ENCODE results near the gene CENPH.
A peak's percentile ranks its signal among the peaks of the same experiment; 100 is the strongest.

Gene CENPH

DNA sequence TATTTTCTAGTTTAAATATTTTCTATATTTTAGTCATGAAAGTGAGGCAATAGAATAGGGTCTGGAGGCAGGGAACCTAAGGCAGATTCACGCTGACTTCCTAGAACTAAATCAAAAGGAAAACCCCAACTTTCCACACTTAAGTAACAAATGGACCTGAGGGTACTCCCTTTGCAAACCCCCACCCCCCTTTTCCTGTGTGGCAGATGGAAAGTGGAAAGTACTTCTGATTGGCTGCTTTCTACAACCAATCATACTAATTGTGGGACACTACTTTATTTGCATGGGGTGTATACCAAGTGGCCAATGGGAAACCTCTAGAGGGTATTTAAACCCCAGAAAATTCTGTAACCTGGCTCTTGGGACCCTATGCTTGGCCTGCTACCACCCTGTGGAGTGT, 4.8 kb upstream of the CENPH start:
- DNase-seq (ENCODE audit: low spot score), result no peak
- TF ChIP-seq, protein P1, sequence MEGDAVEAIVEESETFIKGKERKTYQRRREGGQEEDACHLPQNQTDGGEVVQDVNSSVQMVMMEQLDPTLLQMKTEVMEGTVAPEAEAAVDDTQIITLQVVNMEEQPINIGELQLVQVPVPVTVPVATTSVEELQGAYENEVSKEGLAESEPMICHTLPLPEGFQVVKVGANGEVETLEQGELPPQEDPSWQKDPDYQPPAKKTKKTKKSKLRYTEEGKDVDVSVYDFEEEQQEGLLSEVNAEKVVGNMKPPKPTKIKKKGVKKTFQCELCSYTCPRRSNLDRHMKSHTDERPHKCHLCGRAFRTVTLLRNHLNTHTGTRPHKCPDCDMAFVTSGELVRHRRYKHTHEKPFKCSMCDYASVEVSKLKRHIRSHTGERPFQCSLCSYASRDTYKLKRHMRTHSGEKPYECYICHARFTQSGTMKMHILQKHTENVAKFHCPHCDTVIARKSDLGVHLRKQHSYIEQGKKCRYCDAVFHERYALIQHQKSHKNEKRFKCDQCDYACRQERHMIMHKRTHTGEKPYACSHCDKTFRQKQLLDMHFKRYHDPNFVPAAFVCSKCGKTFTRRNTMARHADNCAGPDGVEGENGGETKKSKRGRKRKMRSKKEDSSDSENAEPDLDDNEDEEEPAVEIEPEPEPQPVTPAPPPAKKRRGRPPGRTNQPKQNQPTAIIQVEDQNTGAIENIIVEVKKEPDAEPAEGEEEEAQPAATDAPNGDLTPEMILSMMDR (IDR thresholded peaks at IDR 0.05; ENCODE audit: poor library complexity, severe bottlenecking), result no peak
- Histone ChIP-seq H3K4me3 (ENCODE audit: severe bottlenecking) (no peak overlapping the region), H3K27ac (ENCODE audit: poor library complexity, severe bottlenecking) (no peak overlapping the region), H3K4me1 (ENCODE audit: insufficient read depth, poor library complexity, severe bottlenecking) (no peaks in the 10 kb centered on the region), H3K27me3 (ENCODE audit: insufficient read depth, poor library complexity, severe bottlenecking) (no peaks in the 10 kb centered on the region), H3K36me3 (ENCODE audit: low read depth) (no peaks in the 10 kb centered on the region), H3K9me3 (ENCODE audit: severe bottlenecking) (no peaks in the 10 kb centered on the region)
- no peak for ATAC-seq (ENCODE audit: low read depth)

DNA sequence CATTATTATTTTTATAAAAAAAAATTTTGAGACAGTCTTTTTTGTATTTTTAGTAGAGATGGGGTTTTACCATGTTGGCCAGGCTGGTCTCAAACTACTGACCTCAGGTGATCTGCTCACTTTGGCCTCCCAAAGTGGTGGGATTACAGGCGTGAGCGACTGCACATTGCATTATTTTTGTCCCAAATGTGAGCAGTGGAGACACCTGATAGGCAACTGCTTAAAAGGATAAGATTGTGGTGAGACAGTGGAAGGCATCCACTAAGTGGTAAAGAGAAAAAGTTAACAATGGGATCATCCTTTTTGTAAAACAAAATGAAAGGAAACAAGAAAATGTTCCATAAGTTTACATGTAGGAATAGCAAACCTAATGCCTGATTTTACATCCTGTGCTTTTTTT, 2.0 kb upstream of the CENPH start:
- ATAC-seq (ENCODE audit: low read depth) (no peak), DNase-seq (ENCODE audit: low spot score) (no peak)
- no peak overlapping the region for H3K27ac ChIP-seq (ENCODE audit: poor library complexity, severe bottlenecking)
- peaks cover 10% of the 10 kb centered on the region for H3K36me3 ChIP-seq (ENCODE audit: low read depth)
- TF ChIP-seq, protein P1 (IDR thresholded peaks at IDR 0.05; ENCODE audit: poor library complexity, severe bottlenecking), result no peak
- no peaks in the 10 kb centered on the region for H3K27me3 ChIP-seq (ENCODE audit: insufficient read depth, poor library complexity, severe bottlenecking)
- H3K4me1 ChIP-seq (ENCODE audit: insufficient read depth, poor library complexity, severe bottlenecking), result no peaks in the 10 kb centered on the region
- no peak overlapping the region for H3K4me3 ChIP-seq (ENCODE audit: severe bottlenecking)
- no peaks in the 10 kb centered on the region for H3K9me3 ChIP-seq (ENCODE audit: severe bottlenecking)

- Histone ChIP-seq H3K9me3 (ENCODE audit: severe bottlenecking) (no peaks in the 10 kb centered on the region), H3K27me3 (ENCODE audit: insufficient read depth, poor library complexity, severe bottlenecking) (no peaks in the 10 kb centered on the region), H3K27ac (ENCODE audit: poor library complexity, severe bottlenecking) (peak overlapping the region; percentile 66), H3K4me1 (ENCODE audit: insufficient read depth, poor library complexity, severe bottlenecking) (no peaks in the 10 kb centered on the region), H3K36me3 (ENCODE audit: low read depth) (peaks cover 25% of the 10 kb centered on the region), H3K4me3 (ENCODE audit: severe bottlenecking) (peak overlapping the region; percentile 78)
- TF ChIP-seq, protein P1 (IDR thresholded peaks at IDR 0.05; ENCODE audit: poor library complexity, severe bottlenecking), result no peak
- ATAC-seq (ENCODE audit: low read depth) (0 out of 3 replicates have a peak, but pooled peaks have one; percentile 1), DNase-seq (ENCODE audit: low spot score) (no peak)
Measured at GRCh38 chr5:69188811-69189161, 597 bp upstream of the CENPH start.

DNA sequence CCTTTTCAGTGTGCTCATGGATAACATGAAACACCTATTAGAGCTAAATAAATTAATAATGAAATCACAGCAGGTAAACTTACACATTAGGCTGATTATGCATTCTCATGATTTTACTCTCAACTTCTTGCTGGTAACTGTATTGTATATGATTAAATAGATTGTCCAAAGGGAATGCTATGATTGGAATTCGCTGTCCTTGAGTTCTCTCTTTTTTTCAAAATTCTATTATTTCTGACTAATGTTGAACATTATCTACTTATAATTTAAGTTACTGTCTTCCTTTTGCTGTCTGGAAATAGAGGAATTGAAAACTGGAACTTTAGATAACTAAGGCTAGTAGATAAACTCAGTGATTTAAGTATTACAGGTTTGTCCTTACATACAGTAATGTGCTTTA, 13.1 kb downstream of the CENPH start:
- H3K36me3 ChIP-seq (ENCODE audit: low read depth), result peaks cover 72% of the 10 kb centered on the region
- TF ChIP-seq, protein P1 (IDR thresholded peaks at IDR 0.05; ENCODE audit: poor library complexity, severe bottlenecking), result no peak
- H3K27me3 ChIP-seq (ENCODE audit: insufficient read depth, poor library complexity, severe bottlenecking), result no peaks in the 10 kb centered on the region
- no peaks in the 10 kb centered on the region for H3K9me3 ChIP-seq (ENCODE audit: severe bottlenecking)
- no peak for DNase-seq (ENCODE audit: low spot score)
- H3K4me1 ChIP-seq (ENCODE audit: insufficient read depth, poor library complexity, severe bottlenecking), result no peaks in the 10 kb centered on the region
- no peak for ATAC-seq (ENCODE audit: low read depth)
- no peak overlapping the region for H3K27ac ChIP-seq (ENCODE audit: poor library complexity, severe bottlenecking)
- H3K4me3 ChIP-seq (ENCODE audit: severe bottlenecking), result no peak overlapping the region

- Histone ChIP-seq H3K4me3 (ENCODE audit: severe bottlenecking) (no peak overlapping the region), H3K27me3 (ENCODE audit: insufficient read depth, poor library complexity, severe bottlenecking) (no peaks in the 10 kb centered on the region), H3K4me1 (ENCODE audit: insufficient read depth, poor library complexity, severe bottlenecking) (no peaks in the 10 kb centered on the region), H3K27ac (ENCODE audit: poor library complexity, severe bottlenecking) (no peak overlapping the region), H3K36me3 (ENCODE audit: low read depth) (peaks cover 72% of the 10 kb centered on the region), H3K9me3 (ENCODE audit: severe bottlenecking) (peaks cover 2% of the 10 kb centered on the region)
- DNase-seq (ENCODE audit: low spot score) (no peak), ATAC-seq (ENCODE audit: low read depth) (peak; percentile 60; the same call in 2 of the 3 replicates)
- TF ChIP-seq, protein P1 (IDR thresholded peaks at IDR 0.05; ENCODE audit: poor library complexity, severe bottlenecking), result no peak
Measured at GRCh38 chr5:69206528-69207190, 17.3 kb downstream of the CENPH start.

Measured in RWPE2 (cell line).